Measurements from ENCODE around the gene RNGTT. TPM values are rescaled to one million over a fixed set of nuclear protein-coding genes. Genes with fewer than 3 reads are reported as not detected.
"Not testable (repeated sequence)": the region's sequence is repeated elsewhere in the genome, so short reads cannot be mapped to it uniquely, and the experiment has no call there.

The RNGTT gene
- 11.1 TPM for polyA plus RNA-seq (2012; ENCODE audit: insufficient read depth, insufficient read length)

DNA sequence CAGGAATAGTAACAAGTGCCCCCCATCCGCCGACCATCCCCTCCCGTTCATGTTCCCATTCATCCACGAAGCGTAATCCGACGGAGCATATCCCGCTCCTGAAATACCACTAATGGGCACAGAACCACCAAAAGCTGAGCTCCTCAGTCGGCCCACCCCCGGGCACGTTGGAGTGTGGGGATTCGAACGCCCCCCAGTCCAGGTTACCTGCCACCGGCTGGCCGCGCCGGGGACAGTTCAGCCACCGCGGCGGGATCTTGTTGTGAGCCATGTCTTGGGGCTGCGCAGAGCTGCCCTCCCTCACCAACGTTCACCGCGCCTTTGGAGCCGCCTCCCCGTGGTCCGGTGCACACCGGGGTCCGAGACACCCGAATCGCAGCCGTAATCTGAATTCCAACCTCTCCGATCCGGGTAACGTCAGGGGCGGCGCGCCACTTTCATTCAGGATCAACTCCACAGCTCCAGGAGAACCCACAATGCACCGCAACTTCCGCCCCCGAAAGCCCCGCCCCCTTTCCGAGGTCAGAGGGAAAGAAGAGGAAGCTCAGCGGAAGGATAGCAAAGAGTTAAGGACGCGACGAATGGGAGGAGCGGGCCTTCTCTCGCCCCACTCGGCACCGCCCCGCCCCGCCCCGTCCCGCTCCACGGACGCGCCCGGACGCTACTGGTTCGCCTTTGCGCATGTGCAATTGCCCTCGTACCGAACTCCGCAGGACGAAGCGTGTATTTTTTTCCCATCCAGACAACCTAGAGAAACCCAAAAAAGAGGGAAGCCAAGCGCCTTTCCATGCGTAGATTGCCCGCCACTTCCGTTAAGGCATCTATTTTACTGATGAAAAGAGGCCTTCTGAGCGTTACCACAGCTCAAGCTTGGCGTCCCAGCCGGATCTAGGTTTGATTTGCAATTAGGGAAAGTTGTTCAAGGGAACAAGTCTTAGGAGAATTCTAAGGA is at the start of gene RNGTT:
TSS of gene RNGTT (minus strand) at position 480 of the 952 bp plus-strand sequence. CDS start at position 271, 209 bp downstream.
- H3K4me3 ChIP-seq (ENCODE audit: low read length): peak within 1 kb of the TSS; percentile 80
- peak; percentile 94 for DNase-seq (ENCODE audit: low read depth, low spot score)

DNA sequence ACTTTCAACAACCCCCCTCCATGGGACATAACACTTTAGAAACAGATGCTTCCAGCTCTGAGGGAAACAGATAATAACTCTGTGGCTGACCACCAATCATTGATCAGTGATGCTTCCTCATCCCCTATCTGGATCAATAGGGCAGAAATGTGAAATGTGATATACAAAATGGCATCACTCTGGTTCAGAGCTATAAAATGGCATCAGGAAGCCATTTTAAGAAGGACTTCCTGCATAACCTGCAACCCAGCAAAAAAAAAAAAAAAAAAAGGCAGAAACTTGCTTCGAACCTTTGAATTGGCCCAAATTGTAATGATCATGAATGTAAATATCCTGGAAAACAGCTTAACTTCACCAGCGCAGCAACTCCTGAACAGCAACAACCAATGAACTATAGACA is 48.0 kb upstream of the RNGTT start:
- DNase-seq (ENCODE audit: low read depth, low spot score): no peak
- H3K4me3 ChIP-seq (ENCODE audit: low read length): no peak overlapping the region

DNA sequence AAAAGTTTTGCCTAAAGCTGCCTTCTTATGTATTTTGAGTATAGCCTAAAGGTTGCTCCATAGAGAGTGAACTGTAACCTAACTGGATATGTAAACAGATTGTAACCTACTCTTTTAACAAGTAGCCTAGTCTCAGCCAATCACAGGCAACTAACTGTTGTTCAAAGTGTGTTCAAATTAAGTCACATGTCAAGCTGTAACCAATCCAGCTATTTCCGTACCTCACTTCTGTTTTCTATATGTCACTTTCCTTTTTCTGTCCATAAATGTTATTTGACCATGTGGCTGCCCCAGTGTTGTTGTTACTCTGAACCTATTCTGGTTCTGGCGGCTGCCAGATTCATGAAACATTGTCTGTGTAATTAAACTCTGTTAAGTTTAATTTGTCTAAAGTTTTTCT is 47.4 kb upstream of the RNGTT start:
- DNase-seq (ENCODE audit: low read depth, low spot score): no peak
- no peak overlapping the region for H3K4me3 ChIP-seq (ENCODE audit: low read length)

DNA sequence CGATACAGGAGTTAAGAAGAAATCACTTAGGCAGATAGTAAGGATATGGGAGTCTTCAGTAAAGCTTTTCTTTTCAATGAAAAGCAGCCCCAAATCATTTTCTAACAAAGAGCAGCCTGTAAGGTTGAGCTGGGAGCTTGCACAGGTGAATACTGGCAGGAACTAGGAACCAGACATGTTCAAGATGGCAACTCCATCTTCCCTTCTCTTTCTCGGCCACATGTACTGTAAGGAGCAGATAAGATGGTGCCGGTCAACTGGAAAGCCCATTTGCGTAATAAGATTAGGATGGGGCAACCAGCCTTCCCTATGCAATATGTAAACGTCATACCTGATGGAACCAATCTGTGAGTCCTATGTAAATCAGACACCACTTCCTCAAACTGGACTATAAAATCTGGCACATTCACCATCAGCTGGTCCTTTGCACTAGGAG is 46.2 kb upstream of the RNGTT start:
- no peak for DNase-seq (ENCODE audit: low read depth, low spot score)
- H3K4me3 ChIP-seq (ENCODE audit: low read length): no peak overlapping the region

DNA sequence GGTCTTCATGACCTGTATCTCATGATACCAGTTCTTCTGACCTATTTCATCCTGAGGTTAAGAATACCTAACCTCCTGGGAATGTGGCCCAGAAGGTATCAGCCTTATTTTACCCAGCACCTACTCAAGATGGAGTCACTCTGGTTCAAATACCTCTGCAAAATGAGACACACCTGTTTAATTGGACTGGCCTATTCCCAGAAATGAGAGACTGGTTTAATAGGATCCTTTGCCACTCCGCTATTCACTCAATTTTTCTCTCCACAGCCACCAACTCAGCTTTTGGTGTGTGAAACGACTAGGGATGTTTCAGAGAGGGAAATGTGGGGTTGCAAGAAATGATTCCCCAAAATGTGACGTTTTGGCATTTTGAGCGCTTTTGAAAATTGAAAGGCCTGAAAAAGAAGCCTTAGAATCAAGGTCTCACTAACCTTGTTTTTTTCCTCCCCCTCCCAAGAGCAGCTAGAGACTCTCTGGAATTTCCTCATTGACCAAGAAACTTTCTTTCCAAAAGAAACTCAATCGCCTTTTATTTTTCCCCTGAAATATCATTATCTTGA is 45.5 kb upstream of the RNGTT start:
- DNase-seq (ENCODE audit: low read depth, low spot score): no peak
- no peak overlapping the region for H3K4me3 ChIP-seq (ENCODE audit: low read length)

DNA sequence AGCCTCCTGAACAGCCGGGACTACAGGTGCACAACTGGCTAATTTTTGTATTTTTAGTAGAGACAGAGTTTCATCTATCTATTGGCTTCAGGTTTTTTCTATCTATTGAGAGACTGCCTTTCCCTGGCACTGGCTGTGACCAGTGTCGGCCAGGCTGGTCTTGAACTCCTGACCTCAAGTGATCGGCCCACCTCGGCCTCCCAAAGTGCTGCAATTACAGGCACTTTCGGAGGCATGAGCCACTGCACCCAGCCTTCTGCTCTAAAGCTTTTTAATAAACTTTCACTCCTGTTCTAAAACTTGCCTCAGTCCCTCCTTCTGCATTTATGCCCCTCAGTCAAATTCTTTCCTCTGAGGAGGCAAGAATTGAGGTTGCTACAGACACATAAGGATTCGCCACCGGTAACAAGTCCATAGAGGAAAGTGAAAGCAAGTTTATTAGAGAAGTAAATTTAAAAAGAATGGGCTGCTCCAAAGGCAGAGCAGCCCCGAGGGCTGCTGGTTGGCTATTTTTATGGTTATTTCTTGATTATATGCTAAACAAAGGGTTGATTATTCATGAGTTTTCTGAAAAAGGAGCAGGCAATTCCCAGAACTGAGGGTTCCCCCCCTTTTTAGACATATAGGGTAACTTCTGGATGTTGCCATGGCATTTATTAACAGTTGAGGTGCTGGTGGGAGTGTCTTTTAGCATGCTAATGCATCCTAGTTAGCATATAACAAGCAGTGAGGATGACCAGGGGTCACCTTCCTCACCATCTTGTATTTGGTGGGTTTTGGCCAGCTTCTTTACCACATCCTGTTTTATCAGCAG is 44.8 kb upstream of the RNGTT start:
- DNase-seq (ENCODE audit: low read depth, low spot score): no peak
- H3K4me3 ChIP-seq (ENCODE audit: low read length): no peak overlapping the region

DNA sequence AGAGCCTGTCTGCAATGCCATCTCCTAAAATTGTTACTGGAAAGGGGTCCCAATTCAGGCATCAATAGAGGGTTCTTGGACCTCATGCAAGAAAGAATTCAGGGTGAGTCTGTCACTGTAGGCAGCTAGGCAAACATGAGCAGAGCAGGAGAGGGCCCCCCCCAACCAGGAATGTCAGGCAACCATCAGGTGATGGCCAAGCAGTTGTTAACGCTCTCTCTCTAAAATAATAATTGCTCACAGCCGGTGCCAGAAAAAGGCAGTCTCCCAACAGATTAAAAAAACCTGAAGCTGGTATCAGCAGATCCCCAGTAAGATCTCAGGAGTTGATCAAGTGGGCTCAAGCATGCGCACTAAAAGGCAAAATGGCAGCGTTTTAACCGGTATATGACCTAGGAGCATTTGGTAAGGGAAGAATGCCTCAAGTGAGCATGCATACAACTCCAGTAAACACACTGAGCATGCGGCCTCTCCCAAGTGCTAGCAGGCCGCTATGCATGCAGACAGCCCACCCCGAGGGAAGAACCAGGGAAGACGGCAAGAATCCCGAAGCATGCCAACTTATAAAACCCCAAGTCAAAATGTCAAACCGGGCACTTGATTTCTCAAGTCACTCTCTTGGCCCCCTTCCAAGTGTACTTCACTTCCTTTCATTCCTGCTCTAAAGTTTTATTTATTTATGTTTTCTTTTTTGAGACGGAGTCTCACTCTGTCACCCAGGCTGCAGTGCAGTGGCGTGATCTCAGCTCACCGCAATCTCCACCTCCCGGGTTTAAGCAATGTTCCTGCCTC is 44.0 kb upstream of the RNGTT start:
- H3K4me3 ChIP-seq (ENCODE audit: low read length): no peak overlapping the region
- no peak for DNase-seq (ENCODE audit: low read depth, low spot score)

DNA sequence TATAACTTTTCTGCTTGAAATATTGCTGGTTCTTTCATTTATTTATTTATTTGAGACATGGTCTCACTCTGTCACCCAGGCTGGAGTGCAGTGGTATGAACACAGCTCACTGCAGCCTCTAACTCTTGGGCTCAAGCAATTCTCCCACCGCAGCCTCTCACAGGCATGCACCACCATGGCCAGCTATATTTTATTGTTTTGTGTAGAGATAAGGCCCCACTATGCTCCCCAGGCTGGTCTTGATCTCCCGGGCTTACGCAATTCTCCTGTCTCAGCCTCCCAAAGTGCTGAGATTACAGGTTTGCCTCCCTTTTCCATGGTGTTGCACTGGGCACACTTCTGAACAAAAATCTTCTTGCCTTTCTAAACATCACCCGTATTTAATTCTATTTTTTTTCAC is 39.1 kb upstream of the RNGTT start:
- no peak for DNase-seq (ENCODE audit: low read depth, low spot score)
- H3K4me3 ChIP-seq (ENCODE audit: low read length): no peak overlapping the region

DNA sequence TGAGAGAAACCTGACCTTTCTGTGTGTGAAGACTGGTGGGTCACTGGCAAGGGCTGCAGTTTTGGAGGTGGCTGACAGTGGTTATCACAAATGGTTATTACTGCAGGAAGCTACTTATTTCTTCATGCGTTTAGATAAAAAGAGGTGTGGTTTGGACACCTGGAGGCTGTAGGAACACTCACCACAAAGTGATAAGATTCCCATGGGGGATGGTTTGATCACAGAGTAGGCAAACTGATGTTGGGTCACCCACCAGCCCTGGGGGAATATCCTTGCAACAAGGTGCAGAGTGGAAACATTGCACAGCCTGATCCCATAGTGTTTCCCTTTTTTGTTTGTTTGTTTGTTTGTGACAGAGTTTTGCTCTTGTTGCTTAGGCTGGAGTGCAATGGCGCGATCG is 33.9 kb upstream of the RNGTT start:
- H3K4me3 ChIP-seq (ENCODE audit: low read length): no peak overlapping the region
- DNase-seq (ENCODE audit: low read depth, low spot score): peak; percentile 45

DNA sequence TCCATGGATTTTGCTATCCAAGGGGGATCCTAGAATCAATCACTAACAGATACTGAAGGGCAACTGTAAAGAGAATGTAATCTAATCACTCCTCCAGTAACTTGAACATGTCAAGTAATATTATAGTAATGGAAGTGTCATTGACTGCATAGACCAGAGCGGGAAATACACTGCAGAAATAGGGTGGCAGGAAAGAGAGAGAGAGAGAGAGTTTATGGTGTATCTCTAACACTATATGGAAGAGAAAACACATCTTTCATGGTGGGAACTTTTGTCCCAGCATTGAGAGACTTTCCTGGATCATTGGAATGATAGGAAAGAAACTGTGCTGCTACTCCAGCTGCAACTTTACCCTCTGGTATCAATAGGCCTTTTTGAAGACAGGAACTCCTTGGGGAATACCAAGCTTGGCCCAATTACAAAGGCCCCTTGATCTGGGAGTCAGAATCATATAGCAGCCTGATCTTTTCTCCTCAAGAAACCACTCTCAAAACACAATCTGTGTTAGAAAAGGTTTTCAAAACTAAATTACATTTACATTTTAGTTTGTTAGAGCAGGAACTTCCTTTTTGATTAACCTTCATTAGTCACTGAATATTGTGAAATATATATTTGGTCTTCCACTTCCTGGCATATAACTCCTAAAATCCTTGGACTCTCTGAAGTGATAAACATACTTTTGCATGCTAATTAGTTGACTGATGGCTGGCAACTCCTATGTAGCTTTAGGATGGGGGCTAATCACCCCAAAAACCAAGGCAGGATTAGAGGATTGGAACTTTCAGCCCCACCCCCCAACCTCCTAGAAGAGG is 29.5 kb upstream of the RNGTT start:
- no peak for DNase-seq (ENCODE audit: low read depth, low spot score)
- H3K4me3 ChIP-seq (ENCODE audit: low read length): no peak overlapping the region

DNA sequence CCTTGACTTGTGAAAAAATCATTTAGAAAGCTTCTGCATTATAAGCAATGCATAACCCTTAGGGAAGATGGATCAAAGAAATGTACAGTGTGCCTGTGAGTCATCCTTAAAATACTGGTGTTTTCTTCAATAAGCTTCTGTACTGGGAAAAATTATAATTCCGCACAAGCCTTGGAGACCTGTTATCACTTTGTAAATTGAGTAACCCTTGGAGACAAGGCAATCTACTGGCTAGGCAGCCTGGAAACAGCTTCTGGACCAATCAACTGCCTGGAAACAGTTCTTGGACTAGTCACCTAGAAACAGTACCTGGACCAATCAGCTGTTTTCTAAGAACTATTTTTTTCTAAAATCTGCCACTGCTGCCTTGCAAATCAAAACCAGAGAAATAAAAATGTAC is 25.8 kb upstream of the RNGTT start:
- H3K4me3 ChIP-seq (ENCODE audit: low read length): no peak overlapping the region
- DNase-seq (ENCODE audit: low read depth, low spot score): no peak

DNA sequence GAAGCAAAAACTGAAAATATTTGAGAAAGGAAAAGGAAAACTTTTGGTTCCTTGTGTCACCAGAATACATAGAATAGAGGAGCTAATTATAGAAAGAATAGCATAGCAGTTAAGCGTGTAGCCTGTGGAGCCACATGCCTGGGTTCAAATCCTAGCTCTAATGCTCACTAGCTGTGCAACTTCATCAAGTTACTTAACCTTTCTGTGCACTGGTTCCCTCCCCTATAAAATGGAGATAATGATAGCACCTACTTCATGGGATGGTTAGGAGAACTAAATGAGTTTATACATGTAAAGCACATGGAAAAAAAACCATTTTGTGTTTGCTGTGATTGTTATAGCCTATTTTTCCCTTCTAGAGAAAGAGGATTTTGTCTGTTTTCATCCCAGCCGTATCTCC is 24.5 kb upstream of the RNGTT start:
- H3K4me3 ChIP-seq (ENCODE audit: low read length): no peak overlapping the region
- no peak for DNase-seq (ENCODE audit: low read depth, low spot score)

DNA sequence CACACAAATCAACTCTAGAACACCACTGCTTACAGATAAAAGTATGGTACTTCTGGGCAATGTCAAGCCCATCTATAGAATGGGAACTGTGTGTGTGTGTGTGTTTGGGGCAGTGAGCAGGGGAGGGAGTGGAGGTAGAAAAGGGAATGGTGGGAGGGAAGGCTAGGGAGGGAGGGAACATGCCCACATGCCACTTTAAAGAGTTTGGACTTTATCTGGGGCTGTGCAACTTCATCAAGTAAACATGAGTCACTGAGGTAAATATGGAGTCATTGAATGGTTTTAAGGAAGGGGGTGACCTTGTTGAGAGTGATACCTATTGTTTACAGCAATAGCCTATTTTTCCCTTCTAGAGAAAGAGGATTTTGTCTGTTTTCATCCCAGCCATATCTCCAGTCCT is 22.5 kb upstream of the RNGTT start:
- no peak for DNase-seq (ENCODE audit: low read depth, low spot score)
- H3K4me3 ChIP-seq (ENCODE audit: low read length): no peak overlapping the region

DNA sequence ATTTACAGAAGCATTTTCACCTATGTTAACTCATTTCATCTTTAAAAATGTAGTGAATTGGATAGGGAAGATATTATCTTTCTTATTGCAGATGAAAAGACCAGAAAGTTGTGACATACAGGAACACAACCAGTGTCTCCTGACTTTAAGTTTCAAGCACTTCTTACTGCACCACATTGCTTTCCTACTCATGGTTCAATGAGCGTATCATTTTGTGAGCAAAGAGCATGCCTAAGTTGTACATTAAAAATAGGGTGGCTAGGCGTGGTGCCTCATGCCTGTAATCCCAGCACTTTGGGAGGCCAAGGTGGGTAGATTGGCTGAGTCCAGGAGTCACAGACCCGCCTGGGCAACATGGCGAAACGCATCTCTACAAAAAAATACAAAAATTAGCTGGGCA is 21.2 kb upstream of the RNGTT start:
- DNase-seq (ENCODE audit: low read depth, low spot score): no peak
- H3K4me3 ChIP-seq (ENCODE audit: low read length): no peak overlapping the region

DNA sequence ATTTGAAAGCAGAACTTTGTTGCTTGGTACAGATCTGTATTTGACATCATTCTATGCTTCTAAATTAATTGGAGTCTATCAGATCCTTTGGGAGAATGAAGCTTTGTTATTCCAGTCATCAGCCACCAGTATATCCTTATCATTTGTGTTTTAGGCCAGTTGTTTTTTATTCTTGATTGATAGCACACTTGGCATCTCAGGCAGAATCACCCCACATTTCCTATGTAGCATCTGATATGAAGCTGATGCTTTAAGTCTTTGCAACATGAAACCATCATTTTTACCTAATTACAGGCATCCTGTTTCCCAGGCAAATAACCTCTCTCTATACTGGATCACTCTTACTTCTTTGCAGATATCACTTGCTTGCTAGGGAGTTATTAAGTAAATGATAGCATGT is 20.7 kb upstream of the RNGTT start:
- no peak overlapping the region for H3K4me3 ChIP-seq (ENCODE audit: low read length)
- DNase-seq (ENCODE audit: low read depth, low spot score): no peak

DNA sequence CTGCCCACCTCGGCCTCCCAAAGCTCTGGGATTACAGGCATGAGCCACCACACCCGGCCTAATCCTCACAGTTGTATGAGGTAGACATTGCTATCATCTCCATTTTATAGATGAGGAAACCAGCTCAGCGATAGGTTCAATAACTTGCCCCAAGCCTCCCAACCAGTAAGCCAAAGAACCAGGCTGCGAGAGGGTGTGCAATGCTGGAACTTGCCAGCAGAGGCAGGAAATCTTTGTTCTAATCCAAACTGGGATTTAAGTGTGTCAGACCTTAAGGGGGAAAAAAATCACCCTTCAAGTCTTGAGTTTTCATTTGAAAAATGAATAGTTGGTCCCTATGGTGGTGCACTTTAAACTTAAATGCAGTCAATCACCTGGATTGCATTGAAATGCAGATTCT is 20.1 kb upstream of the RNGTT start:
- H3K4me3 ChIP-seq (ENCODE audit: low read length): no peak overlapping the region
- DNase-seq (ENCODE audit: low read depth, low spot score): no peak

DNA sequence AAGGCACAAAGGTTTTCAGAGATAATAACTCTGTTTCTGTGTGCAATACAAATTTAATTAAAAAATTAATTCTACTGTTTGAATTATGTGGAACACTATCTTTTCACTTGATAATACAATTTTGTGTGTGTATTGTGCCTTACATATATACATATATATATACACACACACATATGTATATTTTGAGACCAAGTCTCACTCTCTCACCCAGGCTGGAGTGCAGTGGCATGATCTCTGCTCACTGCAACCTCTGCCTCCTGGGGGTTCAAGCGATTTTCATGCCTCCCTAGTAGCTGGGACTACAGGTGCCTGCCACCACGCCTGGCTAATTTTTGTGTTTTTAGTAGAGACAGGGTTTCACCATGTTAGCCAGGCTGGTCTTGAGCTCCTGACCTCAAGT is 19.7 kb upstream of the RNGTT start:
- H3K4me3 ChIP-seq (ENCODE audit: low read length); DNase-seq (ENCODE audit: low read depth, low spot score): not testable (repeated sequence)

DNA sequence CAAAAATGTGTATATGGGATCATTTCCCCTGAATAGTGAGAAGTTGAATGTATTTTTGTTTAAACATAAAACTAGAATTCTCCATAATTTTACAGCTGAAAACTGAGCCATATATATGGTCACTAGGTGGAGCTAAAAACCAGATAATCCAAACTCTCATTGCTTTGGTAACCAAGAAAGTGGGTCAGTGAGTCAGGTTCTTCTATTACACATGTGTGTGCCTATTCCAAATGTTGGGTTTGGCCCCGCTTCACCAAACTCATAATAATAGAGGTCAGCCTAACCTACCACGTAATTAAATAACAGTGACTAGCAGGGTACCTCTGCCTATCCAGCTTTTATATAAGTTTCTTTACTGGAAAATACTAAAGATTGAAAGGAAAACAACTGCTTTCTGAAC is 19.3 kb upstream of the RNGTT start:
- peak; percentile 42 for DNase-seq (ENCODE audit: low read depth, low spot score)
- no peak overlapping the region for H3K4me3 ChIP-seq (ENCODE audit: low read length)

All from Jurkat, Clone E6-1 (cell line).